K562 (cell line): ENCODE data around the gene MDFIC. TPM values are rescaled to one million over a fixed set of nuclear protein-coding genes. Genes with fewer than 3 reads are reported as not detected.

Source experiments
- ATAC-seq: fragments of 200-7000 bp; cut with Tn5 transposase; 3 replicates; pipeline ENCODE4 v1.9.1; 2020; ENCODE audit warnings: moderate library complexity
- BruUV-seq: library from RNA; stranded (reverse); fragments of 400-500 nt; replicated peaks from 2 replicates; lab custom pipeline; 2021; lab: Mats Ljungman, UMichigan
- CTCF ChIA-PET: fragments of 300-600 bp; formaldehyde crosslinking; extraction: SDS; loops from one replicate; lab custom pipeline; 2021; ENCODE audit warnings: low intra/inter-chr PET ratio; lab: Yijun Ruan, JAX
- POLR2A ChIA-PET: fragments of 300-600, 350-650 bp; sonication (Branson Sonifier 250); formaldehyde crosslinking; extraction: SDS; loops from one replicate; lab custom pipeline; 2021; ENCODE audit warnings: antibody characterized with exemption, inconsistent platforms; lab: Yijun Ruan, JAX
- DNase-seq, 4 experiments: peaks; one replicate each; pipeline versions ENCODE4 v3.0.0 to v3.0.0-alpha.2; 2011 to 2018; ENCODE audit warnings: low spot score in 3 of 4, mixed read lengths in 3 of 4; ENCODE audit errors: extremely low read depth in 1 of 4
- FAIRE-seq: peaks from 2 replicates; lab custom pipeline; 2011; peaks lifted over from hg19 to GRCh38; lab: Jason Lieb, UNC
- H2AFZ ChIP-seq: 2 replicates; pipeline ENCODE4 v1.6.0; 2011; ENCODE audit warnings: low read depth, low read length, control low read depth, inconsistent platforms
- H3K27ac ChIP-seq: fragments of 200-600 bp; 3 replicates; pipeline ENCODE4 v1.8.0; 2011; ENCODE audit warnings: low read depth, mild to moderate bottlenecking, control low read depth, inconsistent platforms, low read length, moderate library complexity, mixed read lengths; ENCODE audit errors: extremely low read depth
- H3K27me3 ChIP-seq, 2 experiments: fragments of 300-600 bp in 1 of 2; 2 replicates in 1 of 2; 3 replicates in 1 of 2; pipeline versions ENCODE4 v1.6.0 to v1.8.0; 2011; ENCODE audit warnings: inconsistent platforms in 2 of 2, low read length in 2 of 2, mild to moderate bottlenecking in 1 of 2, mixed read lengths in 1 of 2, moderate library complexity in 1 of 2; ENCODE audit not compliant: control insufficient read depth in 2 of 2, insufficient read depth in 2 of 2
- H3K36me3 ChIP-seq: fragments of 300-600 bp; 3 replicates; pipeline ENCODE4 v1.8.0; 2011; ENCODE audit warnings: mild to moderate bottlenecking, low read length, inconsistent platforms; ENCODE audit not compliant: control insufficient read depth, insufficient read depth
- H3K4me1 ChIP-seq, 2 experiments: fragments of 200-600 bp in 1 of 2; replicated peaks in 1 of 2; 2 replicates in 1 of 2; 3 replicates in 1 of 2; pipeline versions ENCODE4 v1.5.1 to v1.8.0; 2011; ENCODE audit warnings: inconsistent platforms in 2 of 2, low read length in 2 of 2, mild to moderate bottlenecking in 1 of 2, mixed read lengths in 1 of 2, moderate library complexity in 1 of 2; ENCODE audit not compliant: control insufficient read depth in 2 of 2, insufficient read depth in 2 of 2
- H3K4me2 ChIP-seq: 2 replicates; pipeline ENCODE4 v1.6.1; 2011; ENCODE audit warnings: low read length, control low read depth, inconsistent platforms, mixed read lengths; ENCODE audit not compliant: insufficient read depth
- H3K4me3 ChIP-seq: fragments of 200-600 bp; sonication (generic), shearing (Covaris generic); 2 replicates; pipeline ENCODE4 v1.5.1; 2016; ENCODE audit warnings: control low read depth, inconsistent platforms
- H3K79me2 ChIP-seq: fragments of 200-600 bp; 3 replicates; pipeline ENCODE4 v1.8.0; 2011; ENCODE audit warnings: low read length, inconsistent platforms; ENCODE audit not compliant: control insufficient read depth, insufficient read depth
- H3K9ac ChIP-seq, 2 experiments: 2 replicates each; pipeline versions ENCODE4 v1.6.0 to v1.6.1; 2011; ENCODE audit warnings: low read depth in 2 of 2, low read length in 2 of 2, control low read depth in 1 of 2, inconsistent platforms in 1 of 2, mild to moderate bottlenecking in 1 of 2, mixed read lengths in 1 of 2; ENCODE audit not compliant: insufficient read depth in 1 of 2
- H3K9me1 ChIP-seq: one replicate; pipeline ENCODE4 v1.6.0; 2011; ENCODE audit warnings: inconsistent platforms, mild to moderate bottlenecking, low read length, moderate library complexity; ENCODE audit not compliant: control insufficient read depth, insufficient read depth
- H3K9me3 ChIP-seq: replicated peaks from 2 replicates; pipeline ENCODE4 v1.5.1; 2011; ENCODE audit warnings: low read depth, low read length, inconsistent platforms; ENCODE audit not compliant: control insufficient read depth, insufficient read depth
- H4K20me1 ChIP-seq: replicated peaks from 2 replicates; pipeline ENCODE4 v1.6.1; 2011; ENCODE audit warnings: low read length, inconsistent platforms, mixed read lengths; ENCODE audit not compliant: control insufficient read depth, insufficient read depth
- HINFP ChIP-seq: fragments of 450-650 bp; conservative IDR thresholded peaks from 2 replicates; pipeline ENCODE4 v1.6.1; 2016; ENCODE audit warnings: missing genetic modification characterization, low read depth, mild to moderate bottlenecking, control low read depth, missing compliant biosample characterization
- HLTF ChIP-seq: fragments of 450-650 bp; IDR thresholded peaks from 2 replicates; pipeline ENCODE4 v1.6.1; 2016
- JUND ChIP-seq, 2 experiments: IDR thresholded peaks; 2 replicates in 1 of 2; 3 replicates in 1 of 2; pipeline ENCODE4 v1.6.1; 2011; ENCODE audit warnings: borderline replicate concordance in 2 of 2, low read depth in 2 of 2, low read length in 2 of 2, improper control_type of control experiment in 1 of 2, missing biosample characterization in 1 of 2, missing genetic modification characterization in 1 of 2, missing genetic modification reagents in 1 of 2
- LCOR ChIP-seq: sonication (generic); formaldehyde crosslinking; IDR thresholded peaks from 2 replicates; pipeline ENCODE4 v1.8.0; 2022; ENCODE audit warnings: mild to moderate bottlenecking, missing genetic modification reagents
- MTF1 ChIP-seq: fragments of 250-450 bp; sonication (Bioruptor Pico); IDR thresholded peaks from 2 replicates; pipeline ENCODE4 v1.9.0; 2021; ENCODE audit warnings: moderate library complexity, mild to moderate bottlenecking, inconsistent platforms, borderline replicate concordance
- MXI1 ChIP-seq: IDR thresholded peaks from 2 replicates; pipeline ENCODE4 v1.6.1; 2011; ENCODE audit warnings: low read depth, mild to moderate bottlenecking, improper control_type of control experiment, low read length
- ZNF12 ChIP-seq: sonication (generic); formaldehyde crosslinking; IDR thresholded peaks from 2 replicates; pipeline ENCODE4 v1.4.0; 2020; ENCODE audit warnings: mild to moderate bottlenecking, missing genetic modification reagents
- ZNF77 ChIP-seq: fragments of 250-450 bp; sonication (Bioruptor Pico); IDR thresholded peaks from 2 replicates; pipeline ENCODE4 v1.5.0; 2020
- WGBS: fragments of 100-300 bp; shearing (Covaris generic); methylation state at CpG from one replicate; pipeline ENCODE4 v1.1.6; 2016; ENCODE audit warnings: low coverage, mixed read lengths; ENCODE audit not compliant: insufficient coverage; ENCODE audit errors: missing lambda C conversion rate; 5-methylcytosine and 5-hydroxymethylcytosine counted together
- in situ Hi-C: fragments of 300-500 bp; cut with MboI; formaldehyde crosslinking; loops from 4 replicates; pipeline ENCODE4 v1.15.0; 2018; ENCODE audit warnings: inconsistent platforms, mixed read lengths
- intact Hi-C: fragments of 100-400 bp; cut with micrococcal nuclease; formaldehyde crosslinking; loops from 2 replicates; pipeline ENCODE4 v1.14.2; 2022
- polyA plus RNA-seq, 8 experiments: library from polyadenylated mRNA; depleted of rRNA in 4 of 8; stranded (reverse) in 5 of 8; unstranded in 3 of 8; fragments of >200 nt; fragmentation: Nextera tagmentation in 2 of 8; fragmentation: Illumina TruSeq in 1 of 8; extraction: Ambion mirVana in 2 of 8; extraction: Trizol in 1 of 8; gene quantifications; 2 replicates each; pipeline versions ENCODE4 v1.2.1 to v1.2.3, GENCODE V29; 2011 to 2014; ENCODE audit warnings: inconsistent platforms in 1 of 8, missing spikeins in 1 of 8
- total RNA-seq, 7 experiments: library from RNA; depleted of rRNA in 6 of 7; stranded (reverse); fragments of >200 nt in 6 of 7; fragmentation: Illumina TruSeq in 2 of 7; extraction: Trizol in 2 of 7; gene quantifications; 2 replicates each; pipeline versions ENCODE4 v1.2.1 to v1.2.3, GENCODE V29; 2011 to 2021; ENCODE audit warnings: low replicate concordance in 1 of 7
- TF ChIP-seq, protein P1 (sequence below): sonication (generic); formaldehyde crosslinking; IDR thresholded peaks from 2 replicates; pipeline ENCODE4 v1.8.1; 2023; ENCODE audit warnings: mild to moderate bottlenecking, missing genetic modification reagents
- TF ChIP-seq, protein P2 (sequence below): sonication (generic); formaldehyde crosslinking; IDR thresholded peaks from 2 replicates; pipeline ENCODE4 v1.8.1; 2023; ENCODE audit warnings: mild to moderate bottlenecking, missing genetic modification reagents, moderate library complexity

Gene MDFIC
- total and polyA plus RNA-seq, 9 of the 15 experiments (the other 6 are each of a cell fraction or from before 2014, with no cell fraction given): 0.13 to 0.24 TPM; not detected in 7

- BruUV-seq: no TSS peak
- Histone ChIP-seq H3K27ac (no peak overlapping the region), H3K36me3 (no peaks in the 10 kb centered on the region), H3K4me3 (no peak overlapping the region), H2AFZ (no peak overlapping the region), H3K9ac (no peak overlapping the region), H3K4me1 (no peaks in the 10 kb centered on the region), H3K27me3 (no peaks in the 10 kb centered on the region), H3K9me1 (no peaks in the 10 kb centered on the region), H4K20me1 (no peaks in the 10 kb centered on the region), H3K9me3 (no peaks in the 10 kb centered on the region), H3K4me2 (no peak overlapping the region), H3K79me2 (no peaks in the 10 kb centered on the region)
- ATAC-seq: no peak
- intact Hi-C loops (loop anchor here (10.0 kb wide), 1 partner anchor 919 kb away; no protein-coding TSS in a partner anchor), in situ Hi-C loops (no loop called here)
- CTCF ChIA-PET: no interaction called here
- WGBS: 0% methylated on average over 1 of the region's 1 CpG
- no peak for FAIRE-seq
- no peak for DNase-seq
- POLR2A ChIA-PET: no interaction called here
- TF ChIP-seq ZNF12 (CRISPR knock-in tag) (no peak), ZNF77 (CRISPR knock-in tag) (no peak), JUND (IDR thresholded peaks at IDR 0.05; ENCODE audit: borderline replicate concordance, low read depth, low read length) (no peak), JUND (tag; IDR thresholded peaks at IDR 0.05; ENCODE audit: borderline replicate concordance, low read depth, low read length) (no peak), MTF1 (CRISPR knock-in tag) (no peak), LCOR (CRISPR knock-in tag) (no peak), MXI1 (no peak), HLTF (no peak), HINFP (tag) (no peak)
- TF ChIP-seq, protein P1, sequence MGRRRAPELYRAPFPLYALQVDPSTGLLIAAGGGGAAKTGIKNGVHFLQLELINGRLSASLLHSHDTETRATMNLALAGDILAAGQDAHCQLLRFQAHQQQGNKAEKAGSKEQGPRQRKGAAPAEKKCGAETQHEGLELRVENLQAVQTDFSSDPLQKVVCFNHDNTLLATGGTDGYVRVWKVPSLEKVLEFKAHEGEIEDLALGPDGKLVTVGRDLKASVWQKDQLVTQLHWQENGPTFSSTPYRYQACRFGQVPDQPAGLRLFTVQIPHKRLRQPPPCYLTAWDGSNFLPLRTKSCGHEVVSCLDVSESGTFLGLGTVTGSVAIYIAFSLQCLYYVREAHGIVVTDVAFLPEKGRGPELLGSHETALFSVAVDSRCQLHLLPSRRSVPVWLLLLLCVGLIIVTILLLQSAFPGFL (CRISPR knock-in tag): no peak
- TF ChIP-seq, protein P2, sequence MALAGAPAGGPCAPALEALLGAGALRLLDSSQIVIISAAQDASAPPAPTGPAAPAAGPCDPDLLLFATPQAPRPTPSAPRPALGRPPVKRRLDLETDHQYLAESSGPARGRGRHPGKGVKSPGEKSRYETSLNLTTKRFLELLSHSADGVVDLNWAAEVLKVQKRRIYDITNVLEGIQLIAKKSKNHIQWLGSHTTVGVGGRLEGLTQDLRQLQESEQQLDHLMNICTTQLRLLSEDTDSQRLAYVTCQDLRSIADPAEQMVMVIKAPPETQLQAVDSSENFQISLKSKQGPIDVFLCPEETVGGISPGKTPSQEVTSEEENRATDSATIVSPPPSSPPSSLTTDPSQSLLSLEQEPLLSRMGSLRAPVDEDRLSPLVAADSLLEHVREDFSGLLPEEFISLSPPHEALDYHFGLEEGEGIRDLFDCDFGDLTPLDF (CRISPR knock-in tag): no peak
Measured at GRCh38 chr7:114943530-114943929, 21.6 kb downstream of the MDFIC start.
